LNCAP (cell line): Measurements from ENCODE around the gene DHX9.

Experiments
- CTCF ChIP-seq: fragments of 450-650 bp; IDR thresholded peaks from 2 replicates; pipeline ENCODE4 v1.5.1; 2017; ENCODE audit warnings: mild to moderate bottlenecking

The DHX9 gene

GRCh38 chr1:182823220-182823619 lies 15.9 kb upstream of the DHX9 start:
- TF ChIP-seq CTCF = no peak

GRCh38 chr1:182826892-182827291 lies 12.3 kb upstream of the DHX9 start:
- TF ChIP-seq CTCF = no peak

GRCh38 chr1:182829285-182829932 lies 9.7 kb upstream of the DHX9 start:
- TF ChIP-seq CTCF = no peak

DNA sequence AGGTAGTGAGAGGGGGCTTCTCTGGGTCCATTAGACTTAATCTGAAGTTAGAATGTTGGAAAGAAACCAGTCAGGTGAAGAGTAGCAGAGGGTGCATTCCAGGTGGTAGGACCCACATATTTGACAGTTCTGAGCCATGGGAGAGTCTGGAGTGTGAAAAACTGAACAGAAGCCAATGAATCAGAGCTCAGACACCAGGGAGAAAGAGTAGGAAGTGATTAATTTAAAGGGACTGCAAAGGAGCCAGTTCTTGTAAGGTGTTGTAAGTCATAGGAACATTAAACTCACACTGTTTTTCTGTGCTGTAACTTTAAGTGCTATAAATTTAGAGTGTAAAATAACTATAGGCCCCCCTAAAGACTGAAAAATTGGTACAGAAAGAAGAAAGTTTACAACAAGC lies 5.9 kb upstream of the DHX9 start:
- no peak for TF ChIP-seq CTCF

GRCh38 chr1:182834326-182834725 lies 4.8 kb upstream of the DHX9 start:
- TF ChIP-seq CTCF = no peak

GRCh38 chr1:182835806-182836205 lies 3.3 kb upstream of the DHX9 start:
- no peak for TF ChIP-seq CTCF

GRCh38 chr1:182841368-182841988 lies 2.3 kb downstream of the DHX9 start:
- TF ChIP-seq CTCF = no peak

DNA sequence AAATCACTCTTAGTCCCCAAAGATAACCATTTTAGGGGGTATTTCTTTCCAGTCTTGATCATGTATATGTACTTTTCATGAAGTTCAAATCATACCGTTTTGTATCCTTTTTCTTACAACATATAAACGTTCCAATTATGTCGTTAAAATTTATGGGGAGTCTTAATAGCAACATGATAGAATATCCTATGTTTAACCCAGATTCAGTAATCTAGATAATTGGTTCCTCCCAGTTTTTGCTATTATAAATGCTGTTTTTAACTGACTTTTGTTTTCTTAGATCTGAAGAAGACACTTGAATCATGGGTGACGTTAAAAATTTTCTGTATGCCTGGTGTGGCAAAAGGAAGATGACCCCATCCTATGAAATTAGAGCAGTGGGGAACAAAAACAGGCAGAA lies 3.1 kb downstream of the DHX9 start:
- no peak for TF ChIP-seq CTCF
